GM23338 (cell line): ENCODE results near the gene CNTN5. TPM values are rescaled to one million over a fixed set of nuclear protein-coding genes. Genes with fewer than 3 reads are reported as not detected.

Experiments used
- ATAC-seq: fragments of 200-7000 bp; cut with Tn5 transposase; 3 replicates; pipeline ENCODE4 v1.9.1; 2020
- DNase-seq: peaks from one replicate; pipeline ENCODE4 v3.0.0-alpha.2; 2015; ENCODE audit warnings: low spot score
- H2AFZ ChIP-seq: fragments of 200-600 bp; sonication (generic); 2 replicates; pipeline ENCODE4 v1.8.0; 2016; ENCODE audit warnings: antibody characterized with exemption, mild to moderate bottlenecking, moderate library complexity
- H3F3A ChIP-seq: fragments of 200-600 bp; sonication (generic); replicated peaks from 2 replicates; pipeline ENCODE4 v1.8.0; 2017; ENCODE audit warnings: antibody characterized with exemption, mixed run types, low read depth
- H3K27ac ChIP-seq: fragments of 200-600 bp; sonication (generic); 2 replicates; pipeline ENCODE4 v1.6.1; 2016; ENCODE audit warnings: low read depth
- H3K27me3 ChIP-seq: fragments of 200-600 bp; sonication (generic); 2 replicates; pipeline ENCODE4 v1.8.0; 2016; ENCODE audit warnings: mild to moderate bottlenecking, mixed run types, moderate library complexity; ENCODE audit not compliant: insufficient read depth
- H3K36me3 ChIP-seq: fragments of 200-600 bp; sonication (generic); 2 replicates; pipeline ENCODE4 v1.8.0; 2016; ENCODE audit warnings: mild to moderate bottlenecking; ENCODE audit not compliant: insufficient read depth
- H3K4me1 ChIP-seq: fragments of 200-600 bp; sonication (generic); 2 replicates; pipeline ENCODE4 v1.8.0; 2016; ENCODE audit warnings: mild to moderate bottlenecking, moderate library complexity; ENCODE audit not compliant: insufficient read depth
- H3K4me2 ChIP-seq: fragments of 200-600 bp; sonication (generic); 2 replicates; pipeline ENCODE4 v1.7.1; 2017; ENCODE audit warnings: mixed run types
- H3K4me3 ChIP-seq: fragments of 200-600 bp; sonication (generic); 2 replicates; pipeline ENCODE4 v1.6.1; 2016; ENCODE audit warnings: mixed run types
- H3K79me2 ChIP-seq: fragments of 200-600 bp; sonication (generic); replicated peaks from 2 replicates; pipeline ENCODE4 v1.8.0; 2017; ENCODE audit warnings: mild to moderate bottlenecking; ENCODE audit not compliant: insufficient read depth
- H3K9me2 ChIP-seq: fragments of 200-600 bp; sonication (generic); 2 replicates; pipeline ENCODE4 v1.8.0; 2017; ENCODE audit not compliant: insufficient read depth
- H4K20me1 ChIP-seq: fragments of 200-600 bp; sonication (generic); replicated peaks from 2 replicates; pipeline ENCODE4 v1.8.0; 2017; ENCODE audit warnings: mild to moderate bottlenecking; ENCODE audit not compliant: insufficient read depth
- H3K27ac Mint-ChIP-seq: 2 replicates; pipeline ENCODE4 v1.8.0; 2020; ENCODE audit warnings: inconsistent platforms, mild to moderate bottlenecking, moderate library complexity, mixed read lengths
- H3K27me3 Mint-ChIP-seq: 3 replicates; pipeline ENCODE4 v1.8.0; 2022; ENCODE audit warnings: low read depth, mild to moderate bottlenecking, moderate library complexity, mixed read lengths, inconsistent platforms; ENCODE audit not compliant: insufficient read depth, poor library complexity
- H3K36me3 Mint-ChIP-seq: 3 replicates; pipeline ENCODE4 v1.8.0; 2021; ENCODE audit warnings: low read depth, mild to moderate bottlenecking, inconsistent platforms, moderate library complexity, mixed read lengths
- H3K4me1 Mint-ChIP-seq: 3 replicates; pipeline ENCODE4 v1.8.0; 2020; ENCODE audit warnings: mild to moderate bottlenecking, inconsistent platforms, mixed read lengths
- H3K4me3 Mint-ChIP-seq: 3 replicates; pipeline ENCODE4 v1.8.0; 2021; ENCODE audit warnings: moderate library complexity, mild to moderate bottlenecking, inconsistent platforms, mixed read lengths
- H3K9me3 Mint-ChIP-seq: 3 replicates; pipeline ENCODE4 v1.8.0; 2020; ENCODE audit warnings: moderate library complexity, mild to moderate bottlenecking, inconsistent platforms, mixed read lengths
- CREB1 ChIP-seq: fragments of 250-450 bp; sonication (Bioruptor Pico); IDR thresholded peaks from 2 replicates; pipeline ENCODE4 v1.5.0; 2020; ENCODE audit warnings: low read depth, mild to moderate bottlenecking, moderate library complexity
- CTCF ChIP-seq, 2 experiments: fragments of 200-600 bp in 1 of 2; sonication (generic) in 1 of 2; conservative IDR thresholded peaks; 2 replicates each; pipeline versions ENCODE4 v1.5.1 to v1.6.1; 2016 to 2017; ENCODE audit warnings: antibody characterized with exemption in 2 of 2, low read depth in 2 of 2, mild to moderate bottlenecking in 2 of 2, moderate library complexity in 1 of 2
- EZH2phosphoT487 ChIP-seq: fragments of 200-600 bp; sonication (generic); IDR thresholded peaks from one replicate; pipeline ENCODE4 v1.8.1; 2018; ENCODE audit warnings: antibody characterized with exemption; ENCODE audit not compliant: unreplicated experiment
- STAT1 ChIP-seq: IDR thresholded peaks from one replicate; pipeline ENCODE4 v1.6.1; 2016; ENCODE audit warnings: antibody characterized with exemption; ENCODE audit not compliant: unreplicated experiment
- ZNF114 ChIP-seq: fragments of 250-450 bp; sonication (Bioruptor Pico); IDR thresholded peaks from 2 replicates; pipeline ENCODE4 v1.5.0; 2020; ENCODE audit warnings: mild to moderate bottlenecking, moderate library complexity
- ZNF331 ChIP-seq: fragments of 250-450 bp; sonication (Bioruptor Pico); IDR thresholded peaks from 2 replicates; pipeline ENCODE4 v1.5.0; 2020; ENCODE audit warnings: low read depth, mild to moderate bottlenecking, moderate library complexity
- ZNF462 ChIP-seq: fragments of 250-450 bp; sonication (Bioruptor Pico); IDR thresholded peaks from 2 replicates; pipeline ENCODE4 v1.5.0; 2020; ENCODE audit warnings: mild to moderate bottlenecking, moderate library complexity
- polyA plus RNA-seq: library from polyadenylated mRNA; unstranded; fragments of >200 nt; fragmentation: Nextera tagmentation; extraction: Ambion mirVana; gene quantifications from 2 replicates; pipeline ENCODE4 v1.2.1, GENCODE V29; 2016
- total RNA-seq: library from RNA; depleted of rRNA; stranded (reverse); fragments of >200 nt; shearing (Covaris generic); gene quantifications from 2 replicates; pipeline ENCODE4 v1.2.3, GENCODE V29; 2014

Gene CNTN5
- total and polyA plus RNA-seq, 2 experiments from 2014 or later: not detected

GRCh38 chr11:99171330-99171729 lies 150.6 kb downstream of the CNTN5 start:
- Histone ChIP-seq H2AFZ (no peak overlapping the region; the same call in 1 of the 2 replicates), H3K4me3 (no peak overlapping the region), H3K79me2 (no peaks in the 10 kb centered on the region), H4K20me1 (no peaks in the 10 kb centered on the region), H3K27me3 (no peaks in the 10 kb centered on the region), H3K36me3 (no peaks in the 10 kb centered on the region), H3F3A (no peaks in the 10 kb centered on the region), H3K4me2 (no peak overlapping the region), H3K4me1 (no peaks in the 10 kb centered on the region), H3K27ac (no peak overlapping the region), H3K9me2 (no peaks in the 10 kb centered on the region)
- Mint-ChIP-seq H3K9me3 (no peaks in the 10 kb centered on the region), H3K4me1 (peaks cover 10% of the 10 kb centered on the region; the same call in 2 of the 3 replicates), H3K27me3 (no peaks in the 10 kb centered on the region), H3K27ac (no peak overlapping the region), H3K4me3 (no peak overlapping the region), H3K36me3 (no peaks in the 10 kb centered on the region)
- DNase-seq (no peak), ATAC-seq (no peak)
- no peak for TF ChIP-seq CREB1 (CRISPR knock-in tag)
- no peak for TF ChIP-seq EZH2phosphoT487
- TF ChIP-seq ZNF331 (CRISPR knock-in tag): no peak
- TF ChIP-seq ZNF114: no peak
- TF ChIP-seq CTCF (conservative IDR thresholded peaks at IDR 0.05; ENCODE audit: low read depth in 2 of 2): no peak
- no peak for TF ChIP-seq ZNF462
- TF ChIP-seq STAT1: no peak
